Mesenchymal stem cell (in vitro differentiated cells and primary cell): ENCODE results near the gene TNRC6A.
"Not testable (repeated sequence)": the region's sequence is repeated elsewhere in the genome, so short reads cannot be mapped to it uniquely, and the experiment has no call there.

Experiments
- DNase-seq: peaks from one replicate; pipeline ENCODE4 v3.0.0-alpha.2; 2013
- H2AFZ ChIP-seq: one replicate; pipeline ENCODE4 v1.6.1; 2013; ENCODE audit warnings: low read depth, mild to moderate bottlenecking, control low read depth, inconsistent platforms, low read length, moderate library complexity
- H2AK5ac ChIP-seq: 2 replicates; pipeline ENCODE4 v1.6.1; 2013; ENCODE audit warnings: low read length, moderate library complexity, mild to moderate bottlenecking, inconsistent platforms; ENCODE audit not compliant: severe bottlenecking
- H2BK120ac ChIP-seq: one replicate; pipeline ENCODE4 v1.6.1; 2013; ENCODE audit warnings: low read depth, mild to moderate bottlenecking, inconsistent platforms, low read length, moderate library complexity
- H2BK12ac ChIP-seq, 2 experiments: one replicate each; pipeline ENCODE4 v1.6.1; 2013; ENCODE audit warnings: inconsistent platforms in 2 of 2, low read length in 2 of 2, mild to moderate bottlenecking in 2 of 2, moderate library complexity in 2 of 2, control low read depth in 1 of 2
- H2BK15ac ChIP-seq: one replicate; pipeline ENCODE4 v1.6.1; 2013; ENCODE audit warnings: mild to moderate bottlenecking, low read depth, inconsistent platforms; ENCODE audit not compliant: poor library complexity, severe bottlenecking
- H2BK5ac ChIP-seq: 2 replicates; pipeline ENCODE4 v1.6.1; 2013; ENCODE audit warnings: low read depth, mild to moderate bottlenecking, low read length, control low read depth, inconsistent platforms; ENCODE audit not compliant: poor library complexity, severe bottlenecking
- H3K14ac ChIP-seq, 2 experiments: one replicate each; pipeline ENCODE4 v1.6.1; 2013; ENCODE audit warnings: inconsistent platforms in 2 of 2, low read length in 2 of 2, control low read depth in 1 of 2, mild to moderate bottlenecking in 1 of 2, moderate library complexity in 1 of 2
- H3K18ac ChIP-seq, 2 experiments: one replicate each; pipeline ENCODE4 v1.6.1; 2013; ENCODE audit warnings: inconsistent platforms in 2 of 2, low read length in 2 of 2, control low read depth in 1 of 2, low read depth in 1 of 2, mild to moderate bottlenecking in 1 of 2
- H3K23ac ChIP-seq, 2 experiments: one replicate each; pipeline ENCODE4 v1.6.1; 2013; ENCODE audit warnings: inconsistent platforms in 2 of 2, low read length in 2 of 2, mild to moderate bottlenecking in 2 of 2, moderate library complexity in 2 of 2, control low read depth in 1 of 2
- H3K27ac ChIP-seq: 2 replicates; pipeline ENCODE4 v1.5.1; 2013; ENCODE audit warnings: mild to moderate bottlenecking, moderate library complexity, low read length, control low read depth, inconsistent platforms; ENCODE audit not compliant: poor library complexity, severe bottlenecking
- H3K27me3 ChIP-seq, 2 experiments: 2 replicates each; pipeline versions ENCODE4 v1.6.1 to v1.7.0; 2013; ENCODE audit warnings: low read length in 2 of 2, mild to moderate bottlenecking in 2 of 2, moderate library complexity in 2 of 2, control low read depth in 1 of 2, inconsistent platforms in 1 of 2; ENCODE audit not compliant: control insufficient read depth in 1 of 2, insufficient read depth in 1 of 2
- H3K36me3 ChIP-seq, 2 experiments: 2 replicates each; pipeline versions ENCODE4 v1.6.1 to v1.7.0; 2013; ENCODE audit warnings: low read length in 2 of 2, control low read depth in 1 of 2, inconsistent platforms in 1 of 2, low read depth in 1 of 2, mild to moderate bottlenecking in 1 of 2; ENCODE audit not compliant: insufficient read depth in 2 of 2, control insufficient read depth in 1 of 2
- H3K4ac ChIP-seq, 2 experiments: one replicate each; pipeline ENCODE4 v1.6.1; 2013; ENCODE audit warnings: inconsistent platforms in 2 of 2, low read length in 2 of 2, mild to moderate bottlenecking in 2 of 2, moderate library complexity in 2 of 2, control low read depth in 1 of 2, low read depth in 1 of 2
- H3K4me1 ChIP-seq: 2 replicates; pipeline ENCODE4 v1.6.1; 2013; ENCODE audit warnings: low read depth, low read length, control low read depth; ENCODE audit not compliant: control insufficient read depth, insufficient read depth
- H3K4me2 ChIP-seq: 2 replicates; pipeline ENCODE4 v1.6.1; 2013; ENCODE audit warnings: low read length, mild to moderate bottlenecking, inconsistent platforms; ENCODE audit not compliant: poor library complexity, severe bottlenecking
- H3K4me3 ChIP-seq, 2 experiments: 2 replicates each; pipeline versions ENCODE4 v1.5.1 to v1.7.0; 2013; ENCODE audit warnings: low read length in 2 of 2, mild to moderate bottlenecking in 2 of 2, control low read depth in 1 of 2, low read depth in 1 of 2; ENCODE audit not compliant: insufficient read depth in 1 of 2
- H3K79me1 ChIP-seq: replicated peaks from 2 replicates; pipeline ENCODE4 v1.6.1; 2013; ENCODE audit warnings: mild to moderate bottlenecking, control low read depth, low read length, inconsistent platforms; ENCODE audit not compliant: poor library complexity, severe bottlenecking
- H3K9ac ChIP-seq: 2 replicates; pipeline ENCODE4 v1.7.0; 2013; ENCODE audit warnings: mild to moderate bottlenecking, low read length, moderate library complexity
- H3K9me3 ChIP-seq: 2 replicates; pipeline ENCODE4 v1.7.0; 2013; ENCODE audit warnings: mild to moderate bottlenecking, low read length; ENCODE audit not compliant: control insufficient read depth
- H4K8ac ChIP-seq: one replicate; pipeline ENCODE4 v1.6.1; 2013; ENCODE audit warnings: inconsistent platforms, mild to moderate bottlenecking, low read length, moderate library complexity
- H4K91ac ChIP-seq: one replicate; pipeline ENCODE4 v1.6.1; 2013; ENCODE audit warnings: mild to moderate bottlenecking, low read length, inconsistent platforms
- WGBS: methylation state at CpG from one replicate; pipeline ENCODE4 v1.1.7; 2013; ENCODE audit warnings: mixed read lengths; 5-methylcytosine and 5-hydroxymethylcytosine counted together

TNRC6A gene

DNA sequence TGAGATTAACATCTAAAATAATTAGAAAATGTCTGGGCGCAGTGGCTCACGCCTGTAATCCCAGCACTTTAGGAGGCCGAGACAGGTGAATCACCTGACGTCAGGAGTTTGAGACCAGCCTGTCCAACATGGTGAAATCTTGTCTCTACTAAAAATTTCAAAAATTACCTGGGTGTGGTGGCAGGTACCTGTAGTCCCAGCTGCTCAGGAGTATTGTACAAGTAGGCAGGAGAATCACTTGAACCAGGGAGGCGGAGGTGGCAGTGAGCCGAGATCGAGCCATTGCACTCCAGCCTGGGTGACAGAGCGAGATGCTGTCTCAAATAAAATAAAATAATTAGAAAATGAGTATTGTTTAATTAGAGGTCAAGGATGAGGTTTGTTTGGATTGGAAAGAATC, 13.2 kb downstream of the TNRC6A start:
- not testable (repeated sequence) for H3K23ac ChIP-seq, H2BK120ac ChIP-seq, H3K18ac ChIP-seq, H4K8ac ChIP-seq, H2AK5ac ChIP-seq, H3K79me1 ChIP-seq, H4K91ac ChIP-seq, H3K4me3 ChIP-seq, H2AFZ ChIP-seq, H2BK15ac ChIP-seq, H3K4me1 ChIP-seq, H3K27ac ChIP-seq, H3K14ac ChIP-seq, DNase-seq, H3K27me3 ChIP-seq, H2BK12ac ChIP-seq, H3K9me3 ChIP-seq, H3K9ac ChIP-seq, H2BK5ac ChIP-seq, H3K4me2 ChIP-seq, H3K4ac ChIP-seq
- H3K36me3 ChIP-seq, result peaks cover 3 to 32% of the 10 kb centered on the region in 2 experiments
- 96% methylated on average over 8 of the region's 8 CpGs for WGBS

DNA sequence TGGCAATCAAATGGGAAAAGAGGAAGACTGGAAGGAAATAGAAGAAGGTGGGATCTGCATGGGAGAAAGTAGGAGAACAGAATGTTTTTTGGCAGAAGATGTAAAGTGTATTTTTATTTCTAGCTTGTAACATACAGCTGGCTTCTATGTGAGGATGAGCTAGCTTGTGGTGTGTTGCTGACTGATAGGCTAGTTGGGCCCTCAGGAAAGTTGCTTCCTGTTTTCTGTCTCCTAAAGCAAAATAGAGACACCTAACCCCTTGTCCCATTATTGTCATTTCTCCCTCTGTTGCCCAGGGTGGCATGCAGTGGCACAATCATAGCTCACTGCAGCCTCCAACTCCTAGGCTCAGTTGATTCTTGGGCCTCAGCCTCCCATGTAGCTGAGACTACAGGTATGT, 15.9 kb downstream of the TNRC6A start:
- H3K4me2 ChIP-seq, result no peak overlapping the region
- H3K27me3 ChIP-seq, result no peaks in the 10 kb centered on the region
- H4K8ac ChIP-seq, result peak overlapping the region; percentile 36
- H3K23ac ChIP-seq, result no peak overlapping the region
- H3K79me1 ChIP-seq, result peaks cover 4% of the 10 kb centered on the region
- peak overlapping the region in 1 of 2 experiments; percentile 50 for H3K18ac ChIP-seq
- no peak overlapping the region for H2BK15ac ChIP-seq
- no peak overlapping the region for H2AFZ ChIP-seq
- no peak overlapping the region for H2BK120ac ChIP-seq
- DNase-seq, result no peak
- no peak overlapping the region for H3K4me3 ChIP-seq
- H3K27ac ChIP-seq, result no peak overlapping the region
- H2BK5ac ChIP-seq, result no peak overlapping the region
- H2AK5ac ChIP-seq, result no peak overlapping the region
- H3K36me3 ChIP-seq, result peaks cover 0 to 26% of the 10 kb centered on the region in 2 experiments
- H4K91ac ChIP-seq, result no peak overlapping the region
- H3K4ac ChIP-seq, result no peak overlapping the region
- H2BK12ac ChIP-seq, result no peak overlapping the region
- no peaks in the 10 kb centered on the region for H3K9me3 ChIP-seq
- H3K4me1 ChIP-seq, result peaks cover 6% of the 10 kb centered on the region
- H3K9ac ChIP-seq, result no peak overlapping the region
- no peak overlapping the region for H3K14ac ChIP-seq

DNA sequence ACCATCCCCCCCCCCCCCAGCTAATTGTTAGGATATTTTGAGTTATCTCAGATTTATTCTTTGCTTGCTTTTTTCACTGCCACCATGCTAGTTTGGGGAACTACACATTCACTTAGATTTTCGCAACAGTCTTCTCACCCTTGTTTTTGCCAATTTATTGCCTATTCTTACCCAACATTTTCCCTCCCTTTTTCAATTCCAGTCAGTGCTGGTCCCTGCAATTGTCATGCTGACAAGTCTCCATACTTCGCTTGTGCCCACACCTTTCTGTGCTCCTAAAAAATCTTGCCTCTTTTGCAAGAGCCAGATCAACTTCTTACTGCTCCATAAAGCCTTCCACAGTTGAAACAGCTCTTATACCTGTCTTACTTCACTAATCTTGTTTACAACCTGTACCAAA, 16.3 kb downstream of the TNRC6A start:
- H3K36me3 ChIP-seq, result peaks cover 0 to 25% of the 10 kb centered on the region in 2 experiments
- no peaks in the 10 kb centered on the region for H3K27me3 ChIP-seq
- H3K9ac ChIP-seq, result no peak overlapping the region
- no peak overlapping the region for H3K4me2 ChIP-seq
- H3K18ac ChIP-seq, result no peak overlapping the region
- no peak overlapping the region for H4K8ac ChIP-seq
- H2BK120ac ChIP-seq, result no peak overlapping the region
- peaks cover 6% of the 10 kb centered on the region for H3K4me1 ChIP-seq
- no peak overlapping the region for H3K4ac ChIP-seq
- H3K9me3 ChIP-seq, result no peaks in the 10 kb centered on the region
- WGBS, result 90% methylated on average over 2 of the region's 2 CpGs
- H4K91ac ChIP-seq, result no peak overlapping the region
- no peak overlapping the region for H3K27ac ChIP-seq
- no peak overlapping the region for H3K23ac ChIP-seq
- H2AFZ ChIP-seq, result no peak overlapping the region
- peaks cover 4% of the 10 kb centered on the region for H3K79me1 ChIP-seq
- H2AK5ac ChIP-seq, result no peak overlapping the region
- DNase-seq, result no peak
- no peak overlapping the region for H2BK15ac ChIP-seq
- no peak overlapping the region for H3K4me3 ChIP-seq
- H3K14ac ChIP-seq, result no peak overlapping the region
- no peak overlapping the region for H2BK12ac ChIP-seq
- H2BK5ac ChIP-seq, result no peak overlapping the region

DNA sequence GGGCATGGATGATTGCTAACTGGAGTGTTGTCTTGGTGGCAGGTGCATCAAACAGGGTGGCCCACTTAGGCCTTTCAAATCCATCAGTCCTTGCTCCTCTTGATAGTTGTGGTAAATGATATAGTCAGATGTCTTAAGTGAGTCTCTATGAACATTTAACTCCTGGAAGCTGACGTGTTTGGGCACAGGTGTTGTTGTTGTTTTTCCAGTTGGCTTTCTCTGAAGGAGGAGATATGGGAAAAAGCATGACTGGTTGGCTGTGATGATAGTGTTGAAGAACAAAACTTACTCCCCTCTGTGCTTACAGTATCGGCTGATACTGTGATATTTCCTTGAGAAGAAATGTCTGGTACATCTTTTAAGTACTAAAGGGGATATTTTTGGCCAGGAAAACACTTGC, 18.0 kb downstream of the TNRC6A start:
- Histone ChIP-seq H2BK5ac (no peak overlapping the region), H2AFZ (no peak overlapping the region), H2BK15ac (no peak overlapping the region), H3K4me2 (no peak overlapping the region), H3K4ac (no peak overlapping the region), H3K27ac (no peak overlapping the region), H3K4me1 (peaks cover 8% of the 10 kb centered on the region), H3K18ac (no peak overlapping the region), H3K23ac (no peak overlapping the region), H4K91ac (no peak overlapping the region), H3K14ac (no peak overlapping the region), H3K4me3 (no peak overlapping the region), H2AK5ac (no peak overlapping the region), H3K9ac (peak overlapping the region; percentile 63), H2BK12ac (no peak overlapping the region), H4K8ac (no peak overlapping the region), H2BK120ac (no peak overlapping the region), H3K79me1 (peaks cover 7% of the 10 kb centered on the region), H3K27me3 (no peaks in the 10 kb centered on the region), H3K36me3 (peaks cover 0 to 23% of the 10 kb centered on the region in 2 experiments), H3K9me3 (no peaks in the 10 kb centered on the region)
- 90% methylated on average over 2 of the region's 2 CpGs for WGBS
- no peak for DNase-seq
